HUES64 (cell line): ENCODE measurements around the gene SLC16A12.

Source experiments
- H3K27ac ChIP-seq: 2 replicates; pipeline ENCODE4 v1.7.0; 2013; ENCODE audit warnings: low read depth, low read length, inconsistent platforms
- H3K27me3 ChIP-seq: 2 replicates; pipeline ENCODE4 v1.6.1; 2013; ENCODE audit warnings: mild to moderate bottlenecking, low read length; ENCODE audit not compliant: insufficient read depth
- H3K36me3 ChIP-seq: 2 replicates; pipeline ENCODE4 v1.6.1; 2013; ENCODE audit warnings: mild to moderate bottlenecking, low read length; ENCODE audit not compliant: insufficient read depth
- H3K4me1 ChIP-seq: 2 replicates; pipeline ENCODE4 v1.6.1; 2013; ENCODE audit warnings: mild to moderate bottlenecking, low read length, moderate library complexity; ENCODE audit not compliant: insufficient read depth
- H3K4me3 ChIP-seq: 2 replicates; pipeline ENCODE4 v1.5.1; 2013; ENCODE audit warnings: mild to moderate bottlenecking, low read length, moderate library complexity
- H3K9ac ChIP-seq: 2 replicates; pipeline ENCODE4 v1.6.1; 2013; ENCODE audit warnings: mild to moderate bottlenecking, low read depth, low read length
- H3K9me3 ChIP-seq: 2 replicates; pipeline ENCODE4 v1.6.1; 2013; ENCODE audit warnings: low read depth, low read length; ENCODE audit not compliant: insufficient read depth
- WGBS: fragments of 150-250, 120-280 bp; methylation state at CpG from one replicate; pipeline ENCODE4 v1.1.7; 2013; ENCODE audit warnings: missing lambda C conversion rate; 5-methylcytosine and 5-hydroxymethylcytosine counted together

SLC16A12 gene

GRCh38 chr10:89505640-89506275, 29.6 kb downstream of the SLC16A12 start:
- no peaks in the 10 kb centered on the region for H3K9me3 ChIP-seq
- H3K27me3 ChIP-seq = no peaks in the 10 kb centered on the region
- no peaks in the 10 kb centered on the region for H3K4me1 ChIP-seq
- H3K36me3 ChIP-seq = no peaks in the 10 kb centered on the region
- H3K9ac ChIP-seq = no peak overlapping the region
- H3K27ac ChIP-seq = no peak overlapping the region
- 88% methylated on average over 13 of the region's 13 CpGs for WGBS
- no peak overlapping the region for H3K4me3 ChIP-seq

GRCh38 chr10:89504691-89505090, 30.7 kb downstream of the SLC16A12 start:
- Histone ChIP-seq H3K4me3 (no peak overlapping the region), H3K4me1 (no peaks in the 10 kb centered on the region), H3K27ac (no peak overlapping the region), H3K27me3 (no peaks in the 10 kb centered on the region), H3K36me3 (no peaks in the 10 kb centered on the region), H3K9me3 (no peaks in the 10 kb centered on the region), H3K9ac (no peak overlapping the region)
- 97% methylated on average over 2 of the region's 2 CpGs for WGBS

DNA sequence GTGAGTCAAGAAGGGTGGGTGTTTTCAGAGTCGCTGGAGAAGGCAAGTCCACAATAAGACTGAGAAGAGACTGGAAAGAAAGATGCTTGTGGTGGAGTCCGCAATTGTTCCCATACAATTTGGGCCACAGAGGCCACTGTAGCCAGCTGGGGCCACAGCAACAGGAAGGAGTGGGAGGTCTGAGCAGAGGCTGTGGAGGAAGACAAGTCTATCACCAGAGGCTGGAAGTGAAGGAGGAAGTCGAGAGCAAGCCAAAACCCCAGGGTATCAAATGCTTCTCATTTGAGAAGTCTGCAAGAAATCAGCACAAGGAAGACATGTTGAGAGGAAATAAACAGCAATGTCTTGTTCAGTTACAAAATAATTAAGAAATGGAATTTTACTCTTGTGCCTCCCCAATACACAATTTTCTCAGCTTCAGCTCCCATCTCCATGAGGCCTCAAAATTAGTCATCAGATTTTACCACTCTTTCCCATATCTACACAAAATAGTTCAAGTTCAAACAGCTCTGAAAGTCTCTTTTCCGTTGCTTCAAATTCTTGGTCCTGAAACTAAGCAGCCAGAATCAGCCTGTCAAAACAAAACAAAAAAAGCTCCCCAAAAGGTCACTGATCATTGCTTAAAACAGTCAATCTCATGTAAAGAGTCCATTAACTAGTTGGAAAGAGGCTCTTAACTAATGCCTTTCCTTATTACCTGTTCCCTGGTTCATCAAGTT, 31.6 kb downstream of the SLC16A12 start:
- Histone ChIP-seq H3K4me1 (no peaks in the 10 kb centered on the region), H3K4me3 (no peak overlapping the region), H3K27ac (no peak overlapping the region), H3K9me3 (no peaks in the 10 kb centered on the region), H3K36me3 (no peaks in the 10 kb centered on the region), H3K27me3 (no peaks in the 10 kb centered on the region), H3K9ac (no peak overlapping the region)
- 93% methylated on average over 4 of the region's 4 CpGs for WGBS

- Histone ChIP-seq H3K36me3 (no peaks in the 10 kb centered on the region), H3K9ac (no peak overlapping the region), H3K4me1 (no peaks in the 10 kb centered on the region), H3K27ac (no peak overlapping the region), H3K4me3 (no peak overlapping the region), H3K27me3 (no peaks in the 10 kb centered on the region), H3K9me3 (no peaks in the 10 kb centered on the region)
- 96% methylated on average over 3 of the region's 3 CpGs for WGBS
These were observed 32.2 kb downstream of the SLC16A12 start for GRCh38 chr10:89503151-89503550.

DNA sequence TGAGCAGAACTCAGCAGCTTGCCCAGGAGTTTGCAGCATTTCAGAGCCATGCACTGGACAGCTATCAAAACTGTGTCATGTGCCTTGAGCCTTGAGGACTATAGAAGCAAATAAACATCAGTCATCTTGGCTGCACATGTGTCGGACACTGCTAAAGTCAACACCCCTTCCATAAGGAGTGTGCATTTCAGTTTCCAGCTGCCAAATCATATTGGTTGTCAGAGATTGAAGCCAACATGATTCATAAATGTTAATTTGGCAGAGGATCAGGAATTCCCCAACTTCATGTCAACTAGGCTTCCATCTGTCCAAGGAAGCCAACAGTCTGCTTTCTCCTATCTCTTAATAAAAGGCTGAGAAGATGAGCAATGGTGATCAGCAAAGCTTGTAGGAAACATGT, 32.8 kb downstream of the SLC16A12 start:
- Histone ChIP-seq H3K9ac (no peak overlapping the region), H3K9me3 (no peaks in the 10 kb centered on the region), H3K27me3 (no peaks in the 10 kb centered on the region), H3K27ac (no peak overlapping the region), H3K36me3 (no peaks in the 10 kb centered on the region), H3K4me1 (no peaks in the 10 kb centered on the region), H3K4me3 (no peak overlapping the region)
- WGBS = 100% methylated on average over 1 of the region's 1 CpG

DNA sequence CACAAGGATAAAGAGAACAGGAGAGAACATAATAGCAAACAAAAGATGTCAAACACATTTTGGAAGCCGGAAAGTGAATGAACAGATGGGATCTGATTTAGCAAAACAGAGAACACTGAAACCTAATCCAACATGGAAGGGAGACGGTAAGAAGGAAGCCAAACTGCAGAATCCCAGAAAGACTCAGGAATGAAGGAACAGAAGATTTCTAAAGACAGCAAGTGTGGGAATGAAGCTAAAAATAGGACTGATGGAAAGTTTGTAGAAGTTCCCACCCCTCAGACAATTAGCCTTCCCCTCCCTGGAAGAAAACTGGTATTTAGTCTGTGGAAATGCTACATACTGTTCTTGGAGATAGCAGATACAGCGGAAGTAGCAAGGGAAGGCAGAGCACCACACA, 40.8 kb downstream of the SLC16A12 start:
- Histone ChIP-seq H3K9ac (no peak overlapping the region), H3K27ac (no peak overlapping the region), H3K4me1 (peaks cover 18% of the 10 kb centered on the region), H3K4me3 (no peak overlapping the region), H3K27me3 (no peaks in the 10 kb centered on the region), H3K36me3 (no peaks in the 10 kb centered on the region), H3K9me3 (no peaks in the 10 kb centered on the region)
- 87% methylated on average over 3 of the region's 3 CpGs for WGBS

GRCh38 chr10:89494068-89494467, 41.3 kb downstream of the SLC16A12 start:
- H3K4me1 ChIP-seq = peaks cover 18% of the 10 kb centered on the region
- H3K9me3 ChIP-seq = no peaks in the 10 kb centered on the region
- WGBS = 88% methylated on average over 5 of the region's 5 CpGs
- no peak overlapping the region for H3K9ac ChIP-seq
- H3K27me3 ChIP-seq = no peaks in the 10 kb centered on the region
- H3K36me3 ChIP-seq = no peaks in the 10 kb centered on the region
- H3K4me3 ChIP-seq = no peak overlapping the region
- no peak overlapping the region for H3K27ac ChIP-seq

GRCh38 chr10:89491932-89492331, 43.5 kb downstream of the SLC16A12 start:
- H3K36me3 ChIP-seq = no peaks in the 10 kb centered on the region
- H3K4me1 ChIP-seq = peaks cover 18% of the 10 kb centered on the region
- H3K4me3 ChIP-seq = no peak overlapping the region
- 97% methylated on average over 2 of the region's 2 CpGs for WGBS
- H3K9ac ChIP-seq = no peak overlapping the region
- no peaks in the 10 kb centered on the region for H3K27me3 ChIP-seq
- H3K9me3 ChIP-seq = no peaks in the 10 kb centered on the region
- H3K27ac ChIP-seq = no peak overlapping the region

GRCh38 chr10:89490596-89491335, 44.6 kb downstream of the SLC16A12 start:
- peaks cover 18% of the 10 kb centered on the region for H3K4me1 ChIP-seq
- H3K27me3 ChIP-seq = no peaks in the 10 kb centered on the region
- no peak overlapping the region for H3K27ac ChIP-seq
- WGBS = 80% methylated on average over 4 of the region's 4 CpGs
- H3K9ac ChIP-seq = no peak overlapping the region
- H3K4me3 ChIP-seq = no peak overlapping the region
- H3K36me3 ChIP-seq = no peaks in the 10 kb centered on the region
- H3K9me3 ChIP-seq = no peaks in the 10 kb centered on the region

GRCh38 chr10:89482256-89482655, 53.1 kb downstream of the SLC16A12 start:
- 0 out of 2 replicates have a peak, but pooled peaks cover 3% of the 10 kb centered on the region for H3K9me3 ChIP-seq
- WGBS = 96% methylated on average over 3 of the region's 3 CpGs
- no peak overlapping the region for H3K9ac ChIP-seq
- H3K27ac ChIP-seq = no peak overlapping the region
- H3K4me3 ChIP-seq = no peak overlapping the region
- no peaks in the 10 kb centered on the region for H3K27me3 ChIP-seq
- no peaks in the 10 kb centered on the region for H3K36me3 ChIP-seq
- peaks cover 13% of the 10 kb centered on the region for H3K4me1 ChIP-seq

- Histone ChIP-seq H3K9me3 (0 out of 2 replicates have a peak, but pooled peaks cover 3% of the 10 kb centered on the region), H3K27me3 (no peaks in the 10 kb centered on the region), H3K27ac (no peak overlapping the region), H3K36me3 (no peaks in the 10 kb centered on the region), H3K4me1 (peaks cover 17% of the 10 kb centered on the region), H3K9ac (no peak overlapping the region), H3K4me3 (no peak overlapping the region)
- WGBS = 90% methylated on average over 3 of the region's 3 CpGs
These were observed 53.7 kb downstream of the SLC16A12 start for GRCh38 chr10:89481662-89482061.
